Spleen (tissue), 11 donors: ENCODE results near the gene HS2ST1. TPM values are rescaled to one million over a fixed set of nuclear protein-coding genes. Genes with fewer than 3 reads are reported as not detected.

Source experiments
- DNase-seq: peaks from one replicate; pipeline ENCODE4 v3.0.0-alpha.2; 2020
- H3K27ac ChIP-seq, 8 donors: fragments of 200-600 bp; sonication (generic) in 7 of 8; 1 replicate in 4 of 8; 2 replicates in 4 of 8; pipeline versions ENCODE4 v1.5.0 to v1.8.0; 2016 to 2021; ENCODE audit warnings: inconsistent platforms in 4 of 8, mild to moderate bottlenecking in 4 of 8, moderate library complexity in 1 of 8
- H3K27me3 ChIP-seq, 7 donors: fragments of 200-600 bp; sonication (generic) in 6 of 7; replicated peaks in 1 of 7; 1 replicate in 4 of 7; 2 replicates in 3 of 7; pipeline versions ENCODE4 v1.5.0 to v1.8.0; 2016 to 2021; ENCODE audit warnings: inconsistent platforms in 3 of 7, mild to moderate bottlenecking in 1 of 7
- H3K36me3 ChIP-seq, 6 donors: fragments of 200-600 bp; sonication (generic) in 5 of 6; 1 replicate in 4 of 6; 2 replicates in 2 of 6; pipeline versions ENCODE4 v1.5.0 to v1.8.0; 2016 to 2021; ENCODE audit warnings: inconsistent platforms in 2 of 6
- H3K4me1 ChIP-seq, 6 donors: fragments of 200-600 bp; sonication (generic) in 5 of 6; 1 replicate in 3 of 6; 2 replicates in 3 of 6; pipeline versions ENCODE4 v1.5.0 to v1.8.0; 2016 to 2021; ENCODE audit warnings: inconsistent platforms in 3 of 6
- H3K4me3 ChIP-seq, 8 donors: fragments of 200-600 bp; sonication (generic) in 7 of 8; 1 replicate in 4 of 8; 2 replicates in 4 of 8; pipeline versions ENCODE4 v1.5.0 to v1.8.0; 2016 to 2021; ENCODE audit warnings: inconsistent platforms in 4 of 8, mild to moderate bottlenecking in 4 of 8, moderate library complexity in 2 of 8
- H3K9me3 ChIP-seq, 8 donors: fragments of 200-600 bp; sonication (generic) in 7 of 8; 1 replicate in 4 of 8; 2 replicates in 4 of 8; pipeline versions ENCODE4 v1.5.0 to v1.8.0; 2016 to 2021; ENCODE audit warnings: inconsistent platforms in 4 of 8
- POLR2A ChIP-seq, 3 donors: fragments of 450-650 bp; IDR thresholded peaks; one replicate each; pipeline ENCODE4 v1.5.1; 2017; ENCODE audit warnings: antibody characterized with exemption in 3 of 3, mild to moderate bottlenecking in 1 of 3
- POLR2AphosphoS5 ChIP-seq, 3 donors: sonication (generic); formaldehyde crosslinking; IDR thresholded peaks; one replicate each; pipeline ENCODE4 v1.5.1; 2017; ENCODE audit warnings: antibody characterized with exemption in 3 of 3
- WGBS, 5 donors: extraction: QIAGEN DNeasy Blood & Tissue Kit in 3 of 5; methylation state at CpG; one replicate each; pipeline versions ENCODE4 v1.1.5 to v1.1.7; 2013 to 2018; 5-methylcytosine and 5-hydroxymethylcytosine counted together
- intact Hi-C: fragments of 100-400 bp; cut with DNase I; formaldehyde crosslinking; loops from one replicate; pipeline ENCODE4 v1.15.0; 2023; ENCODE audit warnings: low total_unique reads
- polyA plus RNA-seq, 3 donors: library from polyadenylated mRNA; stranded (reverse); fragments of 200-250 nt; gene quantifications; one replicate each; pipeline ENCODE4 v1.2.1, GENCODE V29; 2013
- total RNA-seq, 7 donors: library from RNA; depleted of rRNA in 3 of 7; stranded (reverse); fragments of >200 nt in 3 of 7; fragmentation: NEBNext Ultra II Directional in 4 of 7; extraction: Animal tissue kit (Norgen Biotek cat#: 25700) in 4 of 7; gene quantifications; one replicate each; pipeline versions ENCODE4 v1.1.0 to v1.2.1, GENCODE V29; 2016 to 2021
- TF ChIP-seq, protein P1 (sequence below), 11 experiments: fragments of 200-600 bp in 7 of 11; fragments of 450-650 bp in 4 of 11; sonication (generic) in 4 of 11; IDR thresholded peaks in 8 of 11; conservative IDR thresholded peaks in 3 of 11; 1 replicate in 7 of 11; 2 replicates in 4 of 11; pipeline versions ENCODE4 v1.4.0 to v1.8.0; 2016 to 2021; ENCODE audit warnings: antibody characterized with exemption in 11 of 11, inconsistent platforms in 4 of 11, mild to moderate bottlenecking in 1 of 11
- donor health status: healthy with polysubstance abuse.
- donor health status: DM: no; HTN: no; CAD: no; lungs with moderate emphysema.
- donor health status: DM: no; HTN: no; CAD: no.
- donor health status: Bipolar disorder and iron deficiency.
- donor health status: healthy.
- donor health status: DM: no; HTN: no; CAD: no.
- donor health status: DM: yes; HTN: yes; CAD: no.

HS2ST1 gene
- total and polyA plus RNA-seq, 10 donors: 4.6 to 32.9 (median 22.3) TPM

- H3K4me1 ChIP-seq: no peaks in the 10 kb centered on the region
- H3K9me3 ChIP-seq: peaks cover 0 to 15% (median 13%) of the 10 kb centered on the region in 8 donors
- no peaks in the 10 kb centered on the region for H3K27me3 ChIP-seq
- no peak overlapping the region for H3K4me3 ChIP-seq
- TF ChIP-seq, protein P1, sequence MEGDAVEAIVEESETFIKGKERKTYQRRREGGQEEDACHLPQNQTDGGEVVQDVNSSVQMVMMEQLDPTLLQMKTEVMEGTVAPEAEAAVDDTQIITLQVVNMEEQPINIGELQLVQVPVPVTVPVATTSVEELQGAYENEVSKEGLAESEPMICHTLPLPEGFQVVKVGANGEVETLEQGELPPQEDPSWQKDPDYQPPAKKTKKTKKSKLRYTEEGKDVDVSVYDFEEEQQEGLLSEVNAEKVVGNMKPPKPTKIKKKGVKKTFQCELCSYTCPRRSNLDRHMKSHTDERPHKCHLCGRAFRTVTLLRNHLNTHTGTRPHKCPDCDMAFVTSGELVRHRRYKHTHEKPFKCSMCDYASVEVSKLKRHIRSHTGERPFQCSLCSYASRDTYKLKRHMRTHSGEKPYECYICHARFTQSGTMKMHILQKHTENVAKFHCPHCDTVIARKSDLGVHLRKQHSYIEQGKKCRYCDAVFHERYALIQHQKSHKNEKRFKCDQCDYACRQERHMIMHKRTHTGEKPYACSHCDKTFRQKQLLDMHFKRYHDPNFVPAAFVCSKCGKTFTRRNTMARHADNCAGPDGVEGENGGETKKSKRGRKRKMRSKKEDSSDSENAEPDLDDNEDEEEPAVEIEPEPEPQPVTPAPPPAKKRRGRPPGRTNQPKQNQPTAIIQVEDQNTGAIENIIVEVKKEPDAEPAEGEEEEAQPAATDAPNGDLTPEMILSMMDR (IDR thresholded peaks at IDR 0.05 in 8 of 11, conservative IDR thresholded peaks at IDR 0.05 in 3 of 11): no peak
- TF ChIP-seq POLR2A (IDR thresholded peaks at IDR 0.05): no peak
- TF ChIP-seq POLR2AphosphoS5 (IDR thresholded peaks at IDR 0.05): no peak
- intact Hi-C loops: no loop called here
- DNase-seq: no peak
- 86 to 100% (median 96%) methylated on average over 1 of the region's 1 CpG for WGBS, 5 donors
- H3K27ac ChIP-seq: no peak overlapping the region
- H3K36me3 ChIP-seq: peaks cover 0 to 41% (median 4%) of the 10 kb centered on the region in 6 donors
Observed at GRCh38 chr1:87104140-87104539, 189.7 kb downstream of the HS2ST1 start.

GRCh38 chr1:87104945-87105344, 190.5 kb downstream of the HS2ST1 start:
- Histone ChIP-seq H3K27me3 (no peaks in the 10 kb centered on the region), H3K4me3 (no peak overlapping the region), H3K4me1 (no peaks in the 10 kb centered on the region), H3K36me3 (peaks cover 0 to 33% (median 2%) of the 10 kb centered on the region in 6 donors), H3K27ac (no peak overlapping the region), H3K9me3 (peaks cover 0 to 12% (median 10%) of the 10 kb centered on the region in 8 donors)
- DNase-seq: no peak
- TF ChIP-seq POLR2A (IDR thresholded peaks at IDR 0.05) (no peak), POLR2AphosphoS5 (IDR thresholded peaks at IDR 0.05) (no peak)
- TF ChIP-seq, protein P1 (IDR thresholded peaks at IDR 0.05 in 8 of 11, conservative IDR thresholded peaks at IDR 0.05 in 3 of 11): no peak
- intact Hi-C loops: no loop called here

DNA sequence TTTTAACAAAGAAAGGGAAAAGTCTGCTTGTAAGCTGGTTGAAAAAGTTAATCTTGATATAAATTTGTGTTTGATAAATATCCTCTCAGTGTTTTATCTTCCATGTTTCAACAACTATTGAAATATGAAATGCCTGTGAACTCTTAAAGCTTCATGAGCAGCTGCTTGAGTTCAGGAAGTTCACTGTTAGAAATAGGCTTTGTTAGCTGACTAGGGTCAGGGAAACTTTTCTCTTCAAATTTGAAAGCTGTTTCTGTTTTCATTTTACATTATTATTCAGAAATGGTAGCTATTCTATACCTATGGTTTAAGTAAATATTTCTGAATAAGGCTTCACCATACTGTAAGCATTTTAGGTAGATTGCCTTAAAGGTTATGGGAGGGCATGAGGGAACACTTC, 191.7 kb downstream of the HS2ST1 start:
- H3K36me3 ChIP-seq: peaks cover 0 to 24% (median 2%) of the 10 kb centered on the region in 6 donors
- TF ChIP-seq, protein P1 (IDR thresholded peaks at IDR 0.05 in 8 of 11, conservative IDR thresholded peaks at IDR 0.05 in 3 of 11): no peak
- TF ChIP-seq POLR2AphosphoS5 (IDR thresholded peaks at IDR 0.05) (no peak), POLR2A (IDR thresholded peaks at IDR 0.05) (no peak)
- no peak for DNase-seq
- H3K9me3 ChIP-seq: no peaks in the 10 kb centered on the region
- no peaks in the 10 kb centered on the region for H3K4me1 ChIP-seq
- no peak overlapping the region for H3K4me3 ChIP-seq
- H3K27me3 ChIP-seq: no peaks in the 10 kb centered on the region
- intact Hi-C loops: no loop called here
- no peak overlapping the region for H3K27ac ChIP-seq

DNA sequence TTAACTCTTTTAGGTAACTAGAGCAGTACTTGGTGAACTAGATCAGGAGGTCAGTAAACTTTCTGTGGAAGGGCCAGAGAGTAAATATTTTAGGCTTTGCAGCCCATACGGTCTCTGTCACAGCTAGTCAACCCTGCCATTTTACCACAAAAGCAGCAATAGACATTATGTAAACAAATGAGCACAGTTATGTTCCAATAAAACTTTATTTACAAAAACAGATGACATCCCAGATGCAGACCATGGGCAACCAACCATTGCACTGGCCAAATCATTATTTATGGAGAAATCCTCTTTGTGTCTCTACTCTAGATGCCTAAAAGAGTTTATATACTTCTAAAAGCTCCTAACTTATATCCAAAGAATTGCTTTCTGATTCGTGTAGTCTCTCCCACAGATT, 192.4 kb downstream of the HS2ST1 start:
- TF ChIP-seq POLR2A (IDR thresholded peaks at IDR 0.05) (no peak), POLR2AphosphoS5 (IDR thresholded peaks at IDR 0.05) (no peak)
- TF ChIP-seq, protein P1 (IDR thresholded peaks at IDR 0.05 in 8 of 11, conservative IDR thresholded peaks at IDR 0.05 in 3 of 11): no peak
- Histone ChIP-seq H3K4me3 (no peak overlapping the region), H3K9me3 (no peaks in the 10 kb centered on the region), H3K27me3 (no peaks in the 10 kb centered on the region), H3K27ac (no peak overlapping the region), H3K36me3 (peaks cover 0 to 19% (median 2%) of the 10 kb centered on the region in 6 donors), H3K4me1 (no peaks in the 10 kb centered on the region)
- 75 to 91% (median 86%) methylated on average over 2 of the region's 2 CpGs for WGBS, 5 donors
- no peak for DNase-seq
- intact Hi-C loops: no loop called here
